GM12874 (cell line): Measurements from ENCODE around the gene ACAD10.

Experiments used
- TF ChIP-seq, protein P1 (sequence below): IDR thresholded peaks from 2 replicates; pipeline ENCODE4 v1.5.1; 2011; ENCODE audit warnings: low read depth, mild to moderate bottlenecking, control low read depth, low read length, moderate library complexity; ENCODE audit not compliant: insufficient read depth

The ACAD10 gene

DNA sequence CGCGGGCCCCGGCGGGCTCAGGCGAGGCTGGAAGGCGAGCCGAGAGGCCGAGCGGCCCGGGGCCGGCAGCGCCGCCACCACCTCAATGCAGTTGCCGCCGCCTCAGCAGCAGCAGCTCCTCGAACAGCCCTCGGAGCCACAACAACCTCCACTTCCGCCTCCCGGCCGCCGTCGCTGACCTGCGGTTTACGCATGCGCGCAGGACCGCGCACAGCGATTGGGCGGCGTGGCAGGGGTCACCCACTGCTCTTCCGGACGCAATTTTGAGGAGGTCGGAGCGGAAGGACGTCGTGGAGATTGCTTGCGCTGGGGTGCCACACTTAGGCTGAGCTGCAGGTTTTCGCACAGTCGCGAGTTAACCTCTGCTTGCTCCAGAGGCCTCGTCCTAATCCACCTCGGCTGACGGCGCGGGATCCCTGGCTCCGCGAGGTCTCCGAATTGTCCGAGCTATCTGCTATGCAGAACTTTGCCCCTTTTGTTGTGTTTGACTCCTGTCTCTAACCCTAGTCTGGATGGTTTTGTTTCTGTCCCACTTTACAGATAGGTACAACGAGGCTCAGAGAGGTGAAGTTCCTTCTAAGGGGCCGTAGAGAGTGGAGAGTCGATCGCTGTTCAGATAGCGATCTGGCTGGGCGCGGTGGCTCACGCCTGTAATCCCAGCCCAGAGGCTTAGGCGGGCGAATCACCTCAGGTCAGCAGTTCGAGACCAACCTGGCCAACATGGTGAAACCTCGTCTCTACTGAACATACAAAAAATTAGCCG is at the start of gene ACAD10, which contains the start of gene BRAP:
Gene ACAD10, plus strand, starts transcription at position 243 of the 763 bp plus-strand sequence. CDS start 6,657 bp downstream, outside the sequence.
Gene BRAP, minus strand, starts transcription at position 146 of the 763 bp plus-strand sequence. CDS start 164 bp downstream, outside the sequence.
- TF ChIP-seq, protein P1, sequence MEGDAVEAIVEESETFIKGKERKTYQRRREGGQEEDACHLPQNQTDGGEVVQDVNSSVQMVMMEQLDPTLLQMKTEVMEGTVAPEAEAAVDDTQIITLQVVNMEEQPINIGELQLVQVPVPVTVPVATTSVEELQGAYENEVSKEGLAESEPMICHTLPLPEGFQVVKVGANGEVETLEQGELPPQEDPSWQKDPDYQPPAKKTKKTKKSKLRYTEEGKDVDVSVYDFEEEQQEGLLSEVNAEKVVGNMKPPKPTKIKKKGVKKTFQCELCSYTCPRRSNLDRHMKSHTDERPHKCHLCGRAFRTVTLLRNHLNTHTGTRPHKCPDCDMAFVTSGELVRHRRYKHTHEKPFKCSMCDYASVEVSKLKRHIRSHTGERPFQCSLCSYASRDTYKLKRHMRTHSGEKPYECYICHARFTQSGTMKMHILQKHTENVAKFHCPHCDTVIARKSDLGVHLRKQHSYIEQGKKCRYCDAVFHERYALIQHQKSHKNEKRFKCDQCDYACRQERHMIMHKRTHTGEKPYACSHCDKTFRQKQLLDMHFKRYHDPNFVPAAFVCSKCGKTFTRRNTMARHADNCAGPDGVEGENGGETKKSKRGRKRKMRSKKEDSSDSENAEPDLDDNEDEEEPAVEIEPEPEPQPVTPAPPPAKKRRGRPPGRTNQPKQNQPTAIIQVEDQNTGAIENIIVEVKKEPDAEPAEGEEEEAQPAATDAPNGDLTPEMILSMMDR: no peak

DNA sequence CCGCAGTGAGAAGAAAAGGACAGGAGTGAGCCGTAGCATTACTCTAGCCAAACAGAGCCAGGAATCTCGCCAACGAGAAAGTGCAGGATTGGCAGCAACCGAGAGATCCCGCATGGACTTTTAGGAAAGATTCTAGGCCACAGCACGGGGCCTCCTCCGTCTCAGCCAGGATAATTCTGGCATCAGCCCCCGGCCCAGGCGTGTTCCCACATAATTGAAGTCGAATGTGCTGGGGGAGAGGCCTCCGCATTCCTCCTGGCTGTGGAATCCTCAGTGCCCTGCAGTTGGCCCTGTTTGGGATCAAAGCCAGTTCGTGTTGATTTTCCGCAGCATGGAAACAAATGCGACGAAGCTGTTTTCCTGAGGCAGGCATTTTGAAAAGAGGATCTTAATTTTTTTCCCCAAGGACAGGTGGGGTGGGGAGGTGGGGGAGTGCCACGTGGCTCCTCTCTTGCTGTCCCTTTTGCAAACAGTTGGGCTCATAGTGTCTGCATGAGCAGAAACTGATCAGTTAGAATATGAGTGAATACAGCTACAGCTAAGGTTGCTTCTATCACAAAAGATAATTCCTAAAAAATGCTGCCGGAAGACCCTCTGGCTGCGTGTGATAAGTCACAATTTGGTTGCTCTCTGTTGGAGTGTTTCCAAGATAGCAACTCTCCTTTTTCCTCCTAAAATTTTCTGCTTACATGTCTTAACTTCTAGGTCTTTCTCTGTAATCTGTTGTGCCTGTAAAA is 49.5 kb upstream of the ACAD10 start:
- TF ChIP-seq, protein P1: no peak

DNA sequence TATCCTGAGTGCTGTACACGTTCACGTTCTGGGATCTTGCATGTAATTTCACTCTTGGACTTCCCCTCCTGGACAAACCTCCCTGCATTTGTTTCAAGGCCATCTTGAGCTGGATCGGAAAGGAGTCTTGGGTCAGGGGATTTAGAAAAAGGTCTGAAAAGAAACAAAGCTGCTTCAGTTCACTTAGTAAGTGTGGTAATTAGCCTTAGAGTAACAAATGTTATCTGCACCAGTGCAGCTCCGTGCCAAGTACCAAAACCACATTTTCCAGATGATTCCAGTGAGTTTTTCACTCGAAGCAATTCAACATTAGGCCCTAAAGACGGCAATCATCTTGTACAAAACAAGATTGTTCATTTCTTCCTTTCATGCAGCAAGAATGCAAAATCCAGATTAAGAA is 47.3 kb upstream of the ACAD10 start:
- TF ChIP-seq, protein P1: no peak

DNA sequence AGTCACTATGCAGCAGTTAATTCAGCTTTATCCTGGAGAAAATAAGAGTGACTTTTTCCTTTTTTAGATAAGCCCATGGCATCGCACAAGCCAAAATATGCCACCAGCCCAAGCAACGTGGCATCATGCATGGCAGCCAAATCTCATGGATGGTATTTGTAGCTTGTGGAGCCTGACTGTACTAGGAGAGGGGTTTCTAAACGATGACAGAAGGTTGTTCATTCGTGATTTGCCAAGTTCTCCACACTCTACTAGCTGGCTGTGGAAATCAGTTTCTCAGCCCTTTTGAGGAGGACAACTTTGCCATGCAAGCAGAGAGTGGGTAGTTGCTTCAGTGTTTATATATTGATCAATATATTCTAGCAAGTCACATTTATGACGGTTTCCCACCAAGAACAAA is 45.3 kb upstream of the ACAD10 start:
- TF ChIP-seq, protein P1: no peak

DNA sequence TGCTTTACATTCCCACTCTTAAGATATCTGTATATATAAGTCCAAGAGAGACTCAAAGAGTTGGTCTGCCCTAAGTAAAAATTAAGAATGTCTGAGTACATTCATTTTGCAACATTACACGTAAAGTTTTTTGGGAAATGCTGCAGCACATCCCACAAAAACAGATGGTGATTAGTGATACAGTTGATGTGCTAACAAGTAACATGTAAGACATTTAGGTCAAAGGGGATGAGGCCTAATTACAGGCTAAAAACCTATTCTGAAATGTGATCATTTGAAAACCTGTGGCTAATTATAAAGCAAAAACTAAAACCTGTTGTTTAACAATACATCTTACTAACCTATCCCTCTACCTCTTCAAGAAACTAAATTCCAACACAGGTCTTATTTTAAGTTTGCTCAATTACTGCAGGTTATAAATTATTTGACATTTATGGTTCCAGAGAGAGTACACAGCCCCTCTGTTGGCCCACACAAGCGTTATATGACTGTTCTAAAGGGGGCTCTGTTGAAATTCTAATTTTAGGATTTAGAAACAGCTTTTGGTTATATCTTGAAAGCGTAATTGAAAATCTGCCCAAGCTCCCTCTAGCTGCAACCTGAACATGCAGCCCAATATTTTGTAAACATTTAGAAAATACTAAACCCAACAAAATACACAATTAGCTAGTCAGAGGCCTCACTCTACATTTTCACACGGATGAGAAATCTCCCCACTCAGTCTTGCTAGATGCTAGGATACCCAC is 43.0 kb upstream of the ACAD10 start:
- TF ChIP-seq, protein P1: no peak

DNA sequence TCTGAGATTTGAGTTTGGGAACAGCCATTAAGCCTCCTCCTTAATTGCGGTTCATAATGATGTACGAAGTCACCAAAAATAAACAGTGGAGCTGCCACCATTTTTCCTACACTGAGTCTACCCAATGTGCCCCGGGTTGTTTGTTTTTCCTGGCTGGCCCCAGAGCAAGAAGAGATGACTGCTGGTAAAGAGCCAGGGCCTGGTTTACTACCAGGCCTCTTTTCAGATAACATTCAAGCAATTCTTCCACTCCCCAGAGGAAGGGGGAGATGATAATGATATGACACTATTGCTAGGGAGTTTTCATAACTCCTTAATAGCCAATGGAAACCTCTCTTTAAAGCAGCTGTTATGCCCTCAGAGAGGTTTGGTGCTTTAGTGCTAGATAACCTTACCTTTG is 42.4 kb upstream of the ACAD10 start:
- TF ChIP-seq, protein P1: no peak

DNA sequence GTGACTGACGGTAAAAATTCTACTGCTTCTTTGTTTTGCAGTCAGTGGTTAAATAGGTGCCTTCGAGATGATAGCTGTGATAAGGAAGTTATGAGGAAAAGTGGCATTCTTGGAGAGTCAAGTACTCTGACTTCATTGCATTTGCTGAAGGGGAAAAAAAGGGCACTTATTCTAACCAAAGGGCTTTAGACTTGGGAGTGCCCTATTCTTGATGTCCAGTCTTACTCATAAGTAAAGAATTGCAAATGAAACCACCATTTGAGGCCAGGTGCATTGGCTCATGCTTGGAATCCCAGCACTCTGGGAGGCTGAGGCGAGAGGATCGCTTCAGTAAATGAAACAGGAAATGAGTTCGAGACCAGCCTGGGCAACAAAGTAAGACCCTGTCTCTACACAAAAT is 40.4 kb upstream of the ACAD10 start:
- TF ChIP-seq, protein P1: no peak
